Memory B cell (primary cell): ENCODE data around the gene PTPDC1.

Experiments
- ATAC-seq: fragments of 150-1000 bp; cut with Tn5 transposase; 2 replicates; pipeline ENCODE4 v1.10.0; 2021; ENCODE audit warnings: low read depth, mild to moderate bottlenecking, moderate library complexity
- DNase-seq, 2 donors: peaks; one replicate each; pipeline ENCODE4 v3.0.0; 2022; ENCODE audit warnings: low spot score in 2 of 2
- H3K27ac Mint-ChIP-seq: one replicate; pipeline ENCODE4 v1.8.0; 2022; ENCODE audit warnings: mild to moderate bottlenecking, moderate library complexity, mixed read lengths
- H3K27me3 Mint-ChIP-seq: one replicate; pipeline ENCODE4 v1.8.0; 2022; ENCODE audit warnings: mixed read lengths
- H3K36me3 Mint-ChIP-seq: one replicate; pipeline ENCODE4 v1.8.0; 2022; ENCODE audit warnings: mild to moderate bottlenecking, mixed read lengths
- H3K4me1 Mint-ChIP-seq: one replicate; pipeline ENCODE4 v1.8.0; 2022; ENCODE audit warnings: mixed read lengths
- H3K4me3 Mint-ChIP-seq: one replicate; pipeline ENCODE4 v1.8.0; 2022; ENCODE audit warnings: mild to moderate bottlenecking, moderate library complexity, mixed read lengths
- H3K9me3 Mint-ChIP-seq: one replicate; pipeline ENCODE4 v1.8.0; 2022; ENCODE audit warnings: mixed read lengths

Gene PTPDC1

GRCh38 chr9:94140791-94141790 is 56.8 kb downstream of the PTPDC1 start:
- Mint-ChIP-seq H3K4me1 (peaks cover 7% of the 10 kb centered on the region), H3K9me3 (no peaks in the 10 kb centered on the region), H3K4me3 (no peak overlapping the region), H3K27ac (peak overlapping the region; percentile 28), H3K36me3 (no peaks in the 10 kb centered on the region), H3K27me3 (no peaks in the 10 kb centered on the region)
- DNase-seq: no peak
- no peak for ATAC-seq

- no peak for DNase-seq
- Mint-ChIP-seq H3K36me3 (no peaks in the 10 kb centered on the region), H3K4me1 (peaks cover 7% of the 10 kb centered on the region), H3K4me3 (no peak overlapping the region), H3K27me3 (no peaks in the 10 kb centered on the region), H3K9me3 (no peaks in the 10 kb centered on the region), H3K27ac (no peak overlapping the region)
- no peak for ATAC-seq
Observed at GRCh38 chr9:94142353-94142752, 58.1 kb downstream of the PTPDC1 start.

GRCh38 chr9:94144394-94144793 is 60.1 kb downstream of the PTPDC1 start:
- H3K27ac Mint-ChIP-seq: no peak overlapping the region
- H3K36me3 Mint-ChIP-seq: no peaks in the 10 kb centered on the region
- H3K4me3 Mint-ChIP-seq: no peak overlapping the region
- peaks cover 13% of the 10 kb centered on the region for H3K4me1 Mint-ChIP-seq
- H3K9me3 Mint-ChIP-seq: no peaks in the 10 kb centered on the region
- H3K27me3 Mint-ChIP-seq: no peaks in the 10 kb centered on the region
- no peak for ATAC-seq
- no peak for DNase-seq

- peaks cover 23% of the 10 kb centered on the region for H3K4me1 Mint-ChIP-seq
- H3K27ac Mint-ChIP-seq: no peak overlapping the region
- DNase-seq (no peak), ATAC-seq (no peak)
- no peak overlapping the region for H3K4me3 Mint-ChIP-seq
- no peaks in the 10 kb centered on the region for H3K9me3 Mint-ChIP-seq
- H3K27me3 Mint-ChIP-seq: no peaks in the 10 kb centered on the region
- H3K36me3 Mint-ChIP-seq: no peaks in the 10 kb centered on the region
Observed at GRCh38 chr9:94145640-94146039, 61.4 kb downstream of the PTPDC1 start.

GRCh38 chr9:94147776-94148175 is 63.5 kb downstream of the PTPDC1 start:
- Mint-ChIP-seq H3K4me1 (peaks cover 23% of the 10 kb centered on the region), H3K27me3 (no peaks in the 10 kb centered on the region), H3K9me3 (no peaks in the 10 kb centered on the region), H3K36me3 (no peaks in the 10 kb centered on the region), H3K27ac (no peak overlapping the region), H3K4me3 (no peak overlapping the region)
- ATAC-seq (no peak), DNase-seq (no peak)

- Mint-ChIP-seq H3K27ac (peak overlapping the region; percentile 29), H3K9me3 (no peaks in the 10 kb centered on the region), H3K27me3 (no peaks in the 10 kb centered on the region), H3K4me1 (peaks cover 27% of the 10 kb centered on the region), H3K36me3 (no peaks in the 10 kb centered on the region), H3K4me3 (no peak overlapping the region)
- DNase-seq (no peak), ATAC-seq (no peak)
Observed at GRCh38 chr9:94148419-94148818, 64.2 kb downstream of the PTPDC1 start.

- no peak for DNase-seq
- no peaks in the 10 kb centered on the region for H3K27me3 Mint-ChIP-seq
- H3K27ac Mint-ChIP-seq: peak overlapping the region; percentile 52
- ATAC-seq: peak; percentile 36
- no peaks in the 10 kb centered on the region for H3K9me3 Mint-ChIP-seq
- peaks cover 3% of the 10 kb centered on the region for H3K36me3 Mint-ChIP-seq
- H3K4me3 Mint-ChIP-seq: peak overlapping the region; percentile 33
- peaks cover 39% of the 10 kb centered on the region for H3K4me1 Mint-ChIP-seq
Observed at GRCh38 chr9:94149696-94150095, 65.4 kb downstream of the PTPDC1 start.

GRCh38 chr9:94150279-94150828 is 66.1 kb downstream of the PTPDC1 start:
- H3K36me3 Mint-ChIP-seq: peaks cover 3% of the 10 kb centered on the region
- ATAC-seq (no peak), DNase-seq (no peak)
- H3K27me3 Mint-ChIP-seq: no peaks in the 10 kb centered on the region
- H3K9me3 Mint-ChIP-seq: no peaks in the 10 kb centered on the region
- no peak overlapping the region for H3K4me3 Mint-ChIP-seq
- peak overlapping the region; percentile 52 for H3K27ac Mint-ChIP-seq
- peaks cover 39% of the 10 kb centered on the region for H3K4me1 Mint-ChIP-seq

GRCh38 chr9:94150890-94151650 is 66.8 kb downstream of the PTPDC1 start:
- DNase-seq (no peak), ATAC-seq (no peak)
- Mint-ChIP-seq H3K27me3 (no peaks in the 10 kb centered on the region), H3K27ac (no peak overlapping the region), H3K36me3 (peaks cover 3% of the 10 kb centered on the region), H3K4me3 (no peak overlapping the region), H3K9me3 (no peaks in the 10 kb centered on the region), H3K4me1 (peaks cover 36% of the 10 kb centered on the region)

GRCh38 chr9:94153905-94154304 is 69.6 kb downstream of the PTPDC1 start:
- peaks cover 32% of the 10 kb centered on the region for H3K4me1 Mint-ChIP-seq
- no peaks in the 10 kb centered on the region for H3K9me3 Mint-ChIP-seq
- peak overlapping the region; percentile 72 for H3K27ac Mint-ChIP-seq
- peaks cover 3% of the 10 kb centered on the region for H3K36me3 Mint-ChIP-seq
- ATAC-seq (peak; percentile 97), DNase-seq (peak in 1 of 2 donors; percentile 31)
- H3K4me3 Mint-ChIP-seq: peak overlapping the region; percentile 3
- no peaks in the 10 kb centered on the region for H3K27me3 Mint-ChIP-seq

GRCh38 chr9:94156348-94157049 is 72.2 kb downstream of the PTPDC1 start:
- Mint-ChIP-seq H3K9me3 (no peaks in the 10 kb centered on the region), H3K27me3 (no peaks in the 10 kb centered on the region), H3K36me3 (peaks cover 3% of the 10 kb centered on the region), H3K4me1 (peaks cover 22% of the 10 kb centered on the region), H3K27ac (no peak overlapping the region), H3K4me3 (no peak overlapping the region)
- ATAC-seq: no peak
- DNase-seq: no peak

GRCh38 chr9:94157050-94157801 is 73.0 kb downstream of the PTPDC1 start:
- no peaks in the 10 kb centered on the region for H3K9me3 Mint-ChIP-seq
- H3K4me1 Mint-ChIP-seq: peaks cover 22% of the 10 kb centered on the region
- H3K27ac Mint-ChIP-seq: no peak overlapping the region
- ATAC-seq (no peak), DNase-seq (no peak)
- H3K4me3 Mint-ChIP-seq: no peak overlapping the region
- H3K36me3 Mint-ChIP-seq: peaks cover 3% of the 10 kb centered on the region
- no peaks in the 10 kb centered on the region for H3K27me3 Mint-ChIP-seq
